Astrocyte (in vitro differentiated cells and primary cell): ENCODE results near the gene NEDD9.

ENCODE experiments used
- EZH2 ChIP-seq: IDR thresholded peaks from 2 replicates; pipeline ENCODE4 v1.6.1; 2012; ENCODE audit warnings: mild to moderate bottlenecking, low read length, inconsistent platforms; ENCODE audit not compliant: insufficient read depth
- TF ChIP-seq, protein P1 (sequence below): IDR thresholded peaks from 2 replicates; pipeline ENCODE4 v1.5.1; 2011; ENCODE audit warnings: low read depth, mild to moderate bottlenecking, inconsistent platforms, low read length, moderate library complexity; ENCODE audit not compliant: insufficient read depth

DNA sequence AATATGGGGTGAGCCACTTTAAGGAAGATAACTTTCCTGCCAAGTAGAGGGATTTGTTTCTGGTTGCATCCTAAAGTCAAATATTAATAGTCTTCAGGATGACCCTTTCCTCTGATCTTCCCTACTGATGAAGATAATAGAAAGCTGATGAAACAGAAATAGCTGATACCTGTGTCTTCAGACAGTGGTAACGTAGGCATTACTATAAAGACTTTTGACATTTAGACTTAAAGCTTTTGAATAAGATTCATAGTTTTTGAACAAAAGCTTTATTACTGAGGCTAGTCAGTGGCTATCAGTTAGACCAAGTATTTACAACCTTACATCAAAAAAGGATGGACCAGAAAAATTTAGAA is 1.4 kb downstream of the NEDD9 start:
- TF ChIP-seq, protein P1, sequence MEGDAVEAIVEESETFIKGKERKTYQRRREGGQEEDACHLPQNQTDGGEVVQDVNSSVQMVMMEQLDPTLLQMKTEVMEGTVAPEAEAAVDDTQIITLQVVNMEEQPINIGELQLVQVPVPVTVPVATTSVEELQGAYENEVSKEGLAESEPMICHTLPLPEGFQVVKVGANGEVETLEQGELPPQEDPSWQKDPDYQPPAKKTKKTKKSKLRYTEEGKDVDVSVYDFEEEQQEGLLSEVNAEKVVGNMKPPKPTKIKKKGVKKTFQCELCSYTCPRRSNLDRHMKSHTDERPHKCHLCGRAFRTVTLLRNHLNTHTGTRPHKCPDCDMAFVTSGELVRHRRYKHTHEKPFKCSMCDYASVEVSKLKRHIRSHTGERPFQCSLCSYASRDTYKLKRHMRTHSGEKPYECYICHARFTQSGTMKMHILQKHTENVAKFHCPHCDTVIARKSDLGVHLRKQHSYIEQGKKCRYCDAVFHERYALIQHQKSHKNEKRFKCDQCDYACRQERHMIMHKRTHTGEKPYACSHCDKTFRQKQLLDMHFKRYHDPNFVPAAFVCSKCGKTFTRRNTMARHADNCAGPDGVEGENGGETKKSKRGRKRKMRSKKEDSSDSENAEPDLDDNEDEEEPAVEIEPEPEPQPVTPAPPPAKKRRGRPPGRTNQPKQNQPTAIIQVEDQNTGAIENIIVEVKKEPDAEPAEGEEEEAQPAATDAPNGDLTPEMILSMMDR: no peak
- no peak for TF ChIP-seq EZH2
